ENCODE data around the gene BCL2.

The BCL2 gene

DNA sequence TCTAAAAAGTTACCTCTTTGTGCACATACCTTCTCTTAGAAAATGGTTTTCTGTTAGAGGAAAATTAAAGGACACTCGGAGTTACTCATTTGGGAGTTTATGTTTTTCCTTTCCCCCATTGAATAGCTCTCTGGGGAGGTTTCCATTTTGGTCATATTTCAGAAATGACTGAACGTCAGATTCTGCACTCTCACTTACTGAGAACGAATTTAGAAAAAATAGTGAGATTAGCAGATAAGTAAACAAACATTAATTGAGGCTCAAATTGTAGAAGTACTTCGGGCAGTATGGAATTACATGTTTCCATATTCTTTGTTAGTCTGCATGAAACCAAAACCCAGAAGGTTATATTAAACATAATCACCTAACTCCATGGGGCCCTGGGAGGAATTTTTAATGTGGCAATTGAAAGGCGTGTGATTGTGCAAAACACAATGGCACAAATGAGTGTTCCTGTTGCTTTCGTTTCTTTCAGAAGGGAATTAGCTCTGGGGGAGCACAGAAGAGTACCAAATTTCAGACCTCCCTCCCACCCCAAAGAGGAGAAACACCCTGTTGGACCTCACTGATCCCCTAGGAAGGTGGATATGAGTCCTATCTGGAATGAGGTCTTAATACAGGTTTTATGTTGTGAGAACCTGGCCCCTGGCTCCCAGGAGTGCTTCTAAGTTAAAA is 212.3 kb downstream of the BCL2 start:
- no peak for DNase-seq (ENCODE audit: low spot score)

DNA sequence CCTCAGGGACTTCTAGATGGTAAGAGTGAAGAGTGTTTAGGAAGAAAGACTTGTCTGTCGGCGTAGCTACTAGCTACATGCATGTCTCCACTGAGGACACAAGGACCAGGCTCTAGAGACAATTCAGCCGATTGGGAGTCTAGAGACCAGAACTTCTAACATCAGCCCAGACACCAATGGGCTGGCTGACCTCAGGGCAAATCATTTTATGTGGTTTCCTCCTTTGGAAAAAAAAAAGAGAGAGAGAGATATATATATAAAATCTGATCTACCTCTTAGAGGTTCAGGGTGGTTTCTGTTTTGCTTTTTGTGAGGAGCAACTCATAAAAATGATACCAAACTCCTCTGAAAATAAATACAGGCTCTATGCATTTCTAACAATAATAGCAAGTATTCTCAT is 212.8 kb downstream of the BCL2 start:
- DNase-seq (ENCODE audit: low spot score): no peak

DNA sequence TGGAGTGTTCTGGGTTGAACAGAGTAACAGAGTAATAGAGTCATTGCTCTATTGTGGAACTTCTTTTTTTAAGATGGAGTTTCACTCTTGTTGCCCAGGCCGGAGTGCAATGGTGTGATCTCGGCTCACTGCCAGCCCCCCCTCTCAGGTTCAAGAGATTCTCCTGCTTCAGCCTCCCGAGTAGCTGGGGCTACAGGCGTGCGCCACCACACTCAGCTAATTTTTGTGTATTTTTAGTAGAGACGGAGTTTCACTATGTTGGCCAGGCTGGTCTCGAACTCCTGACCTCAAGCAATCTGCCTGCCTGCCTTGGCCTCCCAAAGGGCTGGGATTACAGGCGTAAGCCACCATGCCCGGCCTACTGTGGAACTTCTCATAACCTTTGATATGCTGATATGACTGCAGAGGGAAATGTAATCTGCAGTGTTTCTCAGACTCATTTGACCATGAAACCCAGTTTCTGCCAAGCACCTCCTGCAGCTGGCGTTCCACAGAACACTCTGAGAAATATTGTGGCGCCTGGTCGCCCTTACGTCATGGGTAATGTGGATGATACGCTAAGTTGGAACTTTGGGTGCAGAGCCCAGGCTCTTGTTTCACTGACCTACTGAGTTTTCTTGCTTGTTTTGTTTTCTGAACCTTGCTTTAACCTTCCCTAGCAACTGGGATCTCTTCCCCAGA is 213.8 kb downstream of the BCL2 start:
- no peak for DNase-seq (ENCODE audit: low spot score)

DNA sequence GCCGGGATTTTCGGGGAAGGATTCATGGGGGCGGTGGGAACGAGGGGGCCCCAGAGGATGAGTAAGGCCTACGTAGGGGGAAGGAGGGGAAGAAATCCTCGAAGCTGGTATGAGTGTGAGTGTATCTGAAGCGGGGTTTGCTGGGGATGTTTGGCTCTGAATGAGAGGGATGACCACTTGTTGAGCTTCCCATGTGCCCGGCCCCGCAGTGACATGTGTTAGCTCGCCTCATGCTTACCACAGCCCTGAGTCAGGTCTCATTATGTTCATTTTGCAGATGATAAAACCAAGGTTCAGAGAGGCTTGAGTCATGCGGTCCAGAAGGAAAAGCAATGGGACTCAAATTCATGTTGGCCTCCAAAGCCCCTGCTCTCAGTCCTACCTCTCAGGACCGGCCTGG is 214.7 kb downstream of the BCL2 start:
- no peak for DNase-seq (ENCODE audit: low spot score)

DNA sequence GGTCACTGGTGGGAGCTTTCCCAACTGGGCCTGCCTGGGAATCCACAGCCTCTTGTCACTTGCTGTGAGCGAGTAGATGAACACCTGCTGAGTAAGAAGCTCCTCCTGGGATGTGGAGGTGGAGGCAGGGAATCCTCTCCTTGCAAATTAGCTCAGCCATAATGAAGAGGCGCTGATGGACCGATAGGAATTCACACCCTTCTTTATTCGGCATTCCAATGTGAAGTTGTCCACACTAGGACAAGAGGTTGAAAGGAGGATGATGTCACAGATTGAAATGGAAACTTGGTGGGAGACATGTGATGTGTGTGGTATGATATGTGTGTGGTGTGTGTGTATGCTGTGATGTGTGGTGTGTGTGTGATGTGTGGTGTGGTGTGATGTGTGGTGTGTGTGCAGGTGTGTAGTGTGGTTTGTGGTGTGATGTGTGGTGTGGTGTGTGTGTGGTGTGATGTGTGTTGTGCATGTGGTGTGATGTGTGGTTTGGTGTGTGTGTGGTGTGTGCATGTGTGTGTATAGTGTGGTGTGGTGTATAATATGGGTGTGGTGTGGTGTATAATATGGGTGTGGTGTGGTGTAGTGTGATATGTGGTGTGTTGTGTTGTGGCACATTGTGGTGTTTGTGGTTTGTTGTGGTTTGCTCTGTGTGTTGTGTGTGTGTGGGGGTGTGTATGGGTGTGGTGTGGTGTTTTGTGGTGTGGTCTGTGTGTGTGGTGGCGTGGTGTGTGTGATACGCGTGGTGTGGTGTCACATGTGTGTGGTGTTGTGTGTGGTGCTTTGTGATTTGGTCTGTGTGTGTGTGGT is 216.4 kb downstream of the BCL2 start:
- DNase-seq (ENCODE audit: low spot score): no peak

DNA sequence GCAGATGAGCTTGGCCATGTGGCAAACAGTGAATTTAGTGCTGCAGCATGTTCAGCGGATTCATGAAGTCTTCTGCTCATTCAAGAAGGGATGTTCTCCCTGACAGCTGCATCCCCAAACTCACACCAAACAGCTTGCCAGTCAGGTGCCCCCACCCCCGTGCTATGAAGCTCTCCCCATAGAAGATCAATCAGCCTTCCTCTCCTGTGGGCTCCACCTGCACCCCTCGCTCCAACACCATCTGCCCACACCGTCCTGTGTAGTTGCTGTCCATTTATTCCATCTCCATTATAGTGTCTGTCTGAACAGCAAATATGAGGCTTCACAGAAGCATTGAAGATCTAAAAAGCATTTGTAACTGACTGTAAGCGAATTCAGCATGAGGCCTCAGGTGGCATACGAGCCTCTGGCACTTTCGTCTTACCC is 218.9 kb downstream of the BCL2 start:
- no peak for DNase-seq (ENCODE audit: low spot score)

DNA sequence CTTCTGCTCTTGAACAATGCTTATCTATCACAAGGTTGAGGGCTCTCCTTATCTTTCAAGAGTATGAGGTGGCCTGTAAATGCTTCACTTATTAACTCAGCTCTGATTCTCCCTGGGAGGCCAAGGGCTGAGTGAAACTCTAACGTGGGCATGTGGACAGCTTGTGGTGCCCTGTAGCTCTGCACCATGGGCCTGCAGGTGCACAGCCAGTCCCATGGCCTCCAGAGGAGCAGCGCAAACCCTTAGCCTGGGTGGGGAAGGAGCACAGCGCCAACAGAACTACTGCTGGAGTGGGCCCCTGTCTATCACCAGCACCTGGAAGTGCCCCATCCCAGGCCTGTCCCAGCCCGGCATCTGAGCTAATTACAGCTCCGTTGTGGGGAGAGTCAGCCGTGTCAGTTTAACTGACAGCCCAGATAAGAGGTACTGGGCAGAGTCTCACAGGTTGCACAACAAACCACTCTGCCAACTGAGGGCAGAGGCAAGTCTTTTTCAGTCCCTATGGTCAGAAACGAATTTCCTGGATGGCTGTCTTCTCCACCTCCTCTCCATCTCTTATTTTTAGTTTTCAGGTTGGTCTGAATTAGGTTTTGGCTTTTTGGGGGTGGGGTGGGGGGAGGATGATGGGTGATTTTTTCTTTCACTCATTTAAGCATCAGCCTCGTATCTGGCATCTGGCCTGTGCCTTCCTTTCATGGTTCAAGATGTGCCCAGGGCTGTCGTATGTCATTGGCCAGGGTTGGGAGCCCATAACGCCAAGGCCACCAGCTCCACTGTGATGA is 219.5 kb downstream of the BCL2 start:
- DNase-seq (ENCODE audit: low spot score): no peak

DNA sequence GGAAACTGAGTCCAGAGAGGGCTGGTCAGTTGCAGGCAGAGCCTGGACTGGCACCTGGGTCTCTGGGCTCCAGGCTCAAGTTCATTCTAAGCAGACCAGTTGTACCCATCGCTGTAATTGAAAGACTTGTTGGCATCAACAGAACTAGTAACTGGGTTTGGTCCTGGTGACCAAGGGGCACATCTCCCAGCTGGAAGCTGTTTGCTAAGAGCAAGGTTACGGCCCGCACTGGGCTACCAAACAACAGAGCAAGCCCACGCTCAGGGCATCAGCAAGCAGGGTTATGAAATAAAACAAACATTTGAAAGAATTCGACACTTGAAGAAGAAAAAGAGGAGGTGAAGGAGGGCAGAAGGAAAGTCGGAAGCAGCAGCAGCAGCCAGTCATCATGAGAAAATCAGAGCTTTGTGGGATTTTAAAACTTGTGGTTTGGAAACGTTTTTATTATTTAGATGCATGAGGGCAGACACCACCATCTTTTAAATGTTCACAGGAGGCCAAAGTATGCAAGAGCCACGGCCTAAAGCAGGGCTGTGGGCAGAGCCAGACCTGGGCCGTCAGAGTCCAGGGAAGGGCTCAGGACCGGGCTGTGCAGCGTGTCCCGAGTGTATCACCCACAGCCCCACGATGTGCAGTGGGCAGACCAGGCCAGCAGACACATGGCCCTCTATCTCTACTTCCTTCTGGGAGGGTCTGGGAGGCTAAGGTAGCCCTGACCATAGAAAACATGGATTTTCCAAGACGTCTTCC is 220.3 kb downstream of the BCL2 start:
- no peak for DNase-seq (ENCODE audit: low spot score)

DNA sequence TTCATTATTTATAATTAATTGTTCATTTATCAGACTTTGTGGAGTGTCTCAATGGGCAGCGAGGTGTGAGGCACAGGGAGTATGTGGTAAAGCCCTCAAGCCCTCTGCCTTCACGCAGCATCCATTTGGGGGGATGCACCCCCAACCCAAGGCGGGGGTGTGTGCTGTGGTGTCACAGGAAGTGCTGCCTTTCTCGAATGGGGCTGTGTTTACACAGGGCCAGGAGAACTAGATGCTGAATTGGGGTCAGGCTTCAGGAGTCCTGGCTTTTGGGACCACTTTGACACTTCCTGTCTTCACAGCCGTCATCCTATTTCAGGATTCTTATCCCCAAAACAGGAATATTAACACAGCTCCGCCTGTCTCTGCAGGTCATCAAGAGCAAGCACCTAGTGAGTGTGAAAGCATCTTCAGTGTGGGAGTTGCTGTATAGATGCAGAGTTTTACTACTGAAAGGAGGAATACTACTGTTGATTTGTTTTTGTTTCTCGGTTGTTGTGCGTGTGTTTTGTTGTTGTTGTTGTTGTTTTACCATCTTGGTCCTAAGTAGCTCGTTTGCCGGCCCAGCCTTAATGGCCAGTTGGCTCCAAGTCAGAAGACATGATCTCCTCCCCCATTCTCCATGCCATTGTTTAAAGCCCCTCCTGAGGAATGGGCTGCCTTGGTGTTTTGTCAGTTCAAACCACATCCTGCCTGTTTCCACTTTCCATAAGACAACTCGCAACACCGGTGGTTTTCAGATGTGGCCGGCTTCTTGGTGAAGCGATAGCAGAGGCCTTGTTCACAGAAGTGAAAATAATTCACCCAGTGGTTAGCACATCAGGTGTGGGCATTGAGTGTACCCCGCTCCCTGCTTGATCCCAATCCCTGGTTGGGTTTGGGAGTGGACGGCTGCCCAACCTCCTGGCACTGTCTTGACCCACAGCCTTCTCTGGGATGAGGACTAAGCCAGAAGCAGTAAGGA is 221.3 kb downstream of the BCL2 start:
- DNase-seq (ENCODE audit: low spot score): no peak

DNA sequence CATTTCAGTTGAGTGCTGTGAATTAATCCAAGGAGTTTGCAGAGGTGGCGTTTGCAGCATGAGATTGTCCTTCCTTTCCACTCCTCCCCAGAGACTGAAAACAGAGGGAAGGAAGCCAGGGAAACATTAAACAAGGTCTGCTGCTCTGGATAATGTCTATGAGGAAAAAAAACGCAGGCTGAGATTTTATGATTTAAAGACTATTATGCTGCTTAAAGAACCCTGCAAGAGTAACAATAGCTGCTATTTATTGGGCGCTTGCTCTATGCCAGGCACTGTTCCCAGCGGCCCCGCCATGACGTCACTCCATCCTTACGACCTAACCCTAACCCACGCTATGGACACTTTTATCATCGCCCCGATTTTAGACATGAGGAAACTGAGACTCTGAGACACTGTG is 222.4 kb downstream of the BCL2 start:
- DNase-seq (ENCODE audit: low spot score): peak; percentile 17

DNA sequence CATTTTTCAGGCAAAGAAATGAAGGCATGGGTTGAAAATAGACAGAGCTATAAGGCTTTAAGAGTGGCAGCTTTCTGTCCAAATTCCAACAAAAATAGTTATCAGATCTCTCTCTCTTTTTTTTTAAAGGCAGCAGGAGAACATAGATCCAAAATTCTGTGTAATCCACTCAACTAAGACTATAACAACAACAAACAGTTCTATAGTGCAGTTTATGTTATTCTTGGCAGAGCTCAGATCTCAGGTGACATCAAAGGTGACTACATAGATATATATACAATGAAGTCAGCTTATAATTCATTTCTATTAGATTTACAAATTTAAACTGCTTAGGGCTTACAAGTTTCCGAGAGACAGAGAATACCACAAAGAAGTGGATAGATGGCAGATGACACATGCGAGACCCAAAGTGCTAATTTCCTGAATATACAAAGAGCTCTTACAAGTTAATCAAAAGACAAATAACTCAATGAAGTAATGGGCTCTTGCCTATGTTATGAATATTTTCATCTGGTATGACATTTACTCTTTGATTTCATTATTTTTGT is 223.2 kb downstream of the BCL2 start:
- DNase-seq (ENCODE audit: low spot score): no peak

DNA sequence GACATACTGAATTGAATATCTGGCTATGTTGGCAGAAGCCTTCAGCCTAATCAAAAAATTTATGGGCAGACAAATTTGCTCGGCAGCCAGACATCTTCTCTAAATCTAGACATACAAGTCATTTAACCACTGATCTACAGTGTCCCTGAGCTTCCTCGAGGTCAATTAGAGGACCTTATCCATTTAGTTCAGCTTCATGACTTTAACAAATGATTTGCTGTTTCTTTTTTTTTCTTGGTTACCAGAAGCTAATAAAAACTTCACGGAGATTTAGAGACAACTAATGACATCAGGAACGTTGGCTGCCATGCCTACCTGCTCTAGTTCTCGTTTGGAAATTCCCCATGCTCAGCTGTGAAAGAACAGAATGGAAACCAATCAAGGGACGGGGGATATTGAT is 223.8 kb downstream of the BCL2 start:
- DNase-seq (ENCODE audit: low spot score): no peak

DNA sequence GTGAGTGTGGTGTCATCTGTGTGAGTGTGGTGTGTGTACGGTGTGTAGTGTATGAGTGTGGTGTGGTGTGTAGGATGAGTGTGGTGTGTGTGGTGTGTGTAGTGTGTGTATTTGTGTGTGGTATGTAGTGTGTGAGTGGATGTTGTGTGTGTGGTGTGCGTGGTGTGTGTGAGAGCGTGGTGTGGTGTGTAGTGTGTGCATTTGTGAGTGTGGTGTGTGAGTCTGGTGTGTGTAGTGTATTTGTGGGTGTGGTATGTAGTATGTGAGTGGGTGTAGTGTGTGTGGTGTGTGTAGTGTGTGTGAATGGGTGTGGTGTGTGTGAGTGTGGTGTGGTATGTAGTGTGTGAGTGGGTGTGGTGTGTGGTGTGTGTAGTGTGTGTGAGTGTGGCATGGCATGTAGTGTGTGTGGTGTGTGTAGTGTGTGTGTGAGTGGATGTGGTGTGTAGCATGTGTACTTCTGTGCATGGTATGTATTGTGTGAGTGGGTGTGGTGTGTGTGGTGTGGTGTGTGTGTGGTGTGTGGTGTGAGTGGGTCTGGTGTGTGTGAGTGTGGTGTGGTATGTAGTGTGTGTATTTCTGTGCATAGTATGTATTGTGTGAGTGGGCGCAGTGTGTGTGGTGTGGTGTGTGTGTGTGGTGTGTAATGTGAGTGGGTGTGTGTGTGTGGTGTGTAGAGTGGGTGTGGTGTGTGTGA is 227.8 kb downstream of the BCL2 start:
- no peak for DNase-seq (ENCODE audit: low spot score)

DNA sequence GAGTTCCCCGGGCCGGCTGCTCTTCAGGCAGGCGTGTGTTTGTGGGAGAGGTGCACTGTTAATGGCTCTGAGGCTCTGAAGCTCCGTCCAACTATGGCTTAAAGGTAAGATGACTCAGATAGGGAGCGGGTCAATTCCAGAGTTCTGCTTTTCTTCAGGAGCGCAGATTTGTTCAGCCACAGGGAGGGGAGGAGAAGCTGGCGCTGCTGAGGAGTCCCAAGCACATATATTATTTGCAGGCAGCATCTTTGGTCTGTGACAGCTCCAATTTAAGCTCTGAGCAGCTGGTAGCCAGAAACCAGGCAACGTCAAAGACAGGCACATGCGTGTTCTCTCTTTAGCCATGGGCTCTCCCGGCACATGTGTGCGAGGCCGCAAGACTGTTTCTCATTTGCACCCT is 229.2 kb downstream of the BCL2 start:
- DNase-seq (ENCODE audit: low spot score): no peak

DNA sequence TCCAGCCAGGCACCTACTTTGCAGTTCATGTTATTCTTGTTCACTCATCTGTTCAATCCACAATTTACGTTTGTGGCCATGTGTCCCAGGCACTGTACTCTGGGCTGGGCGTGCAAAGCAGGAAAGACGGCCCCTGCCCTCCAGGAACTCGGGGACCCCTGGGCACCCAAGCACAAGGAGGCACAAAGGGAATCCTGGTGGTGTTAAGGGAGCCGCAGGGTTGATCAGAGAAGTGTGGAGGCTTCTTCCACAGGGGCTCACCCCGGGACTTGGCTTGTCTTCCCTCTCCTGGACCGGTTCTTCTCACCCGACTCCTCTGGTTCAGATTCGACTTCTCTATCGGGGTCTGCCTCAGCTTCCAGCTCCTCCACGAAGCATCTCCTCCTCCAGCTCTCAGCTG is 230.5 kb downstream of the BCL2 start:
- no peak for DNase-seq (ENCODE audit: low spot score)

DNA sequence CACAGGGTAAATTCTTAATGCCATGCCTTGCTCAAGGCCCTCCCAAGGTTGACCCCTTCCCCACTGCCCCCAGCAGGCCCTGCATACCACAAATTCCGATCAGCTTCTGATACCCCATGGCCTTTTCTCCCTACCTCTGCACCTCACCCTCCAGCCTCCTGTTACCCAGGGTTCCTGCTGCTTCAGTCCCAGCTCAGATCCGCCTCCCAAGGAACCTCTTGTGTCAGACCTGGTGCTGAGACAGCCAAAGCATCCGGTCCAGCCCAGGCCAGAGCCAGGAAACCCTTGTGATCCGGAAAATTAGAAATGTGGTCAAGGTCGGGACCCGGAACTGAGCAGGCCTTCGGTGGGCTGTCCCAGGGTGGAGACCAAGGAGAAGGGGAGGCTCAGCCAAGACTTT is 231.3 kb downstream of the BCL2 start:
- DNase-seq (ENCODE audit: low spot score): no peak

DNA sequence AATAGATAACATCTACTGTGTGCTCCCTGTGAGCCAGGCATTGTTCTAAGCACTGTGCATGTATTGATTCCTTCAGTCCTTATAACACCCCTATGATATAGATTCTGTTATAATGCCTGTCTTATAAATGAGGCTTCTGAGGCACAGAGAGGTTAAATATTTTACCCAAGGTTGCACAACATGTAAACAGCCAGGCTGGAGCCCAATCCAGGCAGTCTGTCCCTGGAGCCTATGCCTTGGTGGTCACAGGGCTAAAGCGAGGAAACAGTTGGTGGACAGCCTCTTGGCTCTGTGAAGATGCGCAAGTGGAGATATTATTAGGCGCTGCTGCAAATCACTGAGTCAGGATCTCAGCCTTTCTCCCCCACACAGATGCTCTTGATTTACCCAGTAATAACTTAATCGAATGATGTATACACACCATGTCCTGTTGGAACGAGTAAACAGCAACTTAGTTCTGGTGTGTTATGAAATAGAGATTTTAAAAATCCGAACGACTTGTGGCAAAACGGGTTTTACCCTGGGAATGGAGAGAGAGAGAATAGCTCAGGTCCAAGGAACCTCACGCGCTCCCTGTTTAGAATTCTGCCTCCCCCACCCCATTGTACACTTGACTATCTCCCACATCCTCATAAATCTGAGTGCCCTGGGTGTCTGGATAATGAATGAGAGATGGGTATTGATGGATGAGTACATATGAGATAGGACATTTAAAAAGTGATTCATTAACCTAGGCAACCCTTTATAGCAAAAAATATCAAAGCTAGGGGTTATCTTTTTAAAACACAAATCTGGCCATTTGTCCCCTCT is 231.9 kb downstream of the BCL2 start:
- DNase-seq (ENCODE audit: low spot score): no peak

DNA sequence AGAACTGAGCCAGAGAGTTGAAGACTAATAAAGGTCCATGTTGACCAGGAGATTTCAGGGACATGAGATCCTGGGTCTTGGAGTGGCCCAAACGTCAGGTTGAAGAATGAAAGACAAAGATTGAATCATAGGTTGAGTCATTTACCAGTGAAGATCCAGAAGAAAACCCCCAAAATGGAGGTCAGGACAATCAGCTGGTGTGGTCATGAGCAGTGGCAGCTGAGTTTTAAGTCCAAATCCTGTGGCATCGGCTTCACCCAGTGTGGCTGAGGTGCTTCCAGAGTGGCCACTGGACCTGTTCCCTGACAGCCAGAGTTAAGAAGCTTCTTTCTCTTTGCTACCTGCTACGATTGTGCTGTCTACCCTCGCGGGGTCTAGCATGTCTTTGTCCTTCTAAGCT is 234.0 kb downstream of the BCL2 start:
- DNase-seq (ENCODE audit: low spot score): no peak

DNA sequence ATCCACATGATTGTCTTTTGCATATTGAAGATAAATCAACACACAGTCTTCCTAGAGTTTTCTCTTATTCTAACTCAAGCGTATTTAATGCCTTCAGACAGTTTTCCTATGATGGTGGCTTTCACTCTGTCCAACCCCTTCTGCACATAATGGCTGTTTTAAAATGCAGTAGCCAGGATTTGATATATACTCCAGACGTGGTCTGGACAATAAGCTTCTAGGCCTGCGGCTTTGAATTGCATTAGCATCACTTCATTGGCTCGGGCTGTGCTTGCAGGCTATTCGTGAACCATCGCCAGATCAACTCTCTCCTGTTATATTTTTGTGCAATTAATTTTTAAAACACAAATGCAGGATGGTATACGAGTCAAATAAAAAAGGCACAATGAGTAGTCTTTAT is 235.3 kb downstream of the BCL2 start:
- no peak for DNase-seq (ENCODE audit: low spot score)

Measured in pons (tissue), 1 donor.